HepG2 (cell line): ENCODE measurements around the gene APPBP2. TPM values are rescaled to one million over a fixed set of nuclear protein-coding genes. Genes with fewer than 3 reads are reported as not detected.

Experiments
- BCL6 ChIP-seq: IDR thresholded peaks from 2 replicates; pipeline ENCODE4 v1.6.1; 2016; ENCODE audit warnings: missing genetic modification reagents, missing compliant biosample characterization
- CREB1 ChIP-seq, 2 experiments: fragments of 450-650 bp in 1 of 2; IDR thresholded peaks; 2 replicates each; pipeline ENCODE4 v1.6.1; 2016 to 2017; ENCODE audit warnings: control low read depth in 1 of 2, mild to moderate bottlenecking in 1 of 2, missing compliant biosample characterization in 1 of 2, missing genetic modification characterization in 1 of 2
- ELF3 ChIP-seq: IDR thresholded peaks from 2 replicates; pipeline ENCODE4 v1.6.1; 2016; ENCODE audit warnings: missing genetic modification reagents, missing compliant biosample characterization
- GATAD2A ChIP-seq: IDR thresholded peaks from 2 replicates; pipeline ENCODE4 v1.6.1; 2016
- GMEB2 ChIP-seq: IDR thresholded peaks from 2 replicates; pipeline ENCODE4 v1.6.1; 2016; ENCODE audit warnings: missing biosample characterization, missing genetic modification reagents, low read depth
- ISX ChIP-seq: sonication (generic); formaldehyde crosslinking; conservative IDR thresholded peaks from 2 replicates; pipeline ENCODE4 v1.5.0; 2020; ENCODE audit warnings: missing genetic modification reagents
- KAT2B ChIP-seq: fragments of 150-350 bp; IDR thresholded peaks from 2 replicates; pipeline ENCODE4 v1.6.1; 2014; ENCODE audit warnings: low read depth, low read length, borderline replicate concordance
- KDM5A ChIP-seq: fragments of 200-600 bp; sonication (generic); IDR thresholded peaks from 2 replicates; pipeline ENCODE4 v1.7.0; 2018; ENCODE audit warnings: antibody characterized with exemption, mild to moderate bottlenecking, low read length, borderline replicate concordance
- KLF6 ChIP-seq: IDR thresholded peaks from 2 replicates; pipeline ENCODE4 v1.8.0; 2016; ENCODE audit warnings: missing biosample characterization, missing genetic modification reagents
- MXD4 ChIP-seq: IDR thresholded peaks from 2 replicates; pipeline ENCODE4 v1.6.1; 2016; ENCODE audit warnings: mild to moderate bottlenecking, missing biosample characterization, missing genetic modification reagents
- ONECUT2 ChIP-seq: sonication (generic); formaldehyde crosslinking; IDR thresholded peaks from 2 replicates; pipeline ENCODE4 v1.4.0; 2020; ENCODE audit warnings: missing genetic modification reagents
- POLR2AphosphoS2 ChIP-seq: IDR thresholded peaks from 2 replicates; pipeline ENCODE4 v1.6.1; 2011; ENCODE audit warnings: low read depth, low read length, improper control_type of control experiment
- TBP ChIP-seq: sonication (generic); formaldehyde crosslinking; IDR thresholded peaks from 2 replicates; pipeline ENCODE4 v1.5.0; 2020; ENCODE audit warnings: missing genetic modification reagents
- TP53 ChIP-seq: sonication (generic); formaldehyde crosslinking; conservative IDR thresholded peaks from 2 replicates; pipeline ENCODE4 v1.4.0; 2020; ENCODE audit warnings: missing genetic modification reagents
- ZMYM3 ChIP-seq: sonication (generic); formaldehyde crosslinking; IDR thresholded peaks from 2 replicates; pipeline ENCODE4 v1.5.1; 2020; ENCODE audit warnings: mild to moderate bottlenecking, missing genetic modification reagents
- ZNF501 ChIP-seq: sonication (generic); formaldehyde crosslinking; IDR thresholded peaks from 2 replicates; pipeline ENCODE4 v1.5.1; 2020; ENCODE audit warnings: mild to moderate bottlenecking, moderate library complexity, missing genetic modification reagents
- ZNF674 ChIP-seq: sonication (generic); formaldehyde crosslinking; IDR thresholded peaks from 2 replicates; pipeline ENCODE4 v1.5.0; 2020; ENCODE audit warnings: low read depth, mild to moderate bottlenecking, missing genetic modification reagents
- polyA plus RNA-seq, 8 experiments: library from polyadenylated mRNA; depleted of rRNA in 3 of 8; stranded (reverse) in 7 of 8; unstranded in 1 of 8; fragments of >200 nt; fragmentation: Illumina TruSeq in 4 of 8; extraction: Trizol in 4 of 8; gene quantifications; 2 replicates each; pipeline versions ENCODE4 v1.2.1 to v1.2.3, GENCODE V29; 2011 to 2016; ENCODE audit warnings: low read depth in 4 of 8, missing spikeins in 1 of 8, mixed read lengths in 1 of 8; ENCODE audit not compliant: insufficient read depth in 1 of 8
- total RNA-seq, 5 experiments: library from RNA; depleted of rRNA; stranded (reverse); fragments of >200 nt; fragmentation: Illumina TruSeq; extraction: Trizol; gene quantifications; 2 replicates each; pipeline ENCODE4 v1.2.3, GENCODE V29; 2016; ENCODE audit warnings: low read depth in 1 of 5
- TF ChIP-seq, protein P1 (sequence below): sonication (generic); formaldehyde crosslinking; IDR thresholded peaks from 2 replicates; pipeline ENCODE4 v1.5.1; 2020; ENCODE audit warnings: missing genetic modification reagents, mild to moderate bottlenecking, borderline replicate concordance
- TF ChIP-seq, protein P2 (sequence below): IDR thresholded peaks from 2 replicates; pipeline ENCODE4 v1.6.1; 2016; ENCODE audit warnings: missing genetic modification reagents, missing compliant biosample characterization
- TF ChIP-seq, protein P3 (sequence below): sonication (generic); formaldehyde crosslinking; conservative IDR thresholded peaks from 2 replicates; pipeline ENCODE4 v1.8.0; 2022; ENCODE audit warnings: low read depth, missing genetic modification reagents
- TF ChIP-seq, protein P4 (sequence below): sonication (generic); formaldehyde crosslinking; IDR thresholded peaks from 2 replicates; pipeline ENCODE4 v1.4.0; 2020; ENCODE audit warnings: missing genetic modification reagents

Gene APPBP2
- total and polyA plus RNA-seq, 2 of the 13 experiments (the other 11 are each of a cell fraction or from before 2014, with no cell fraction given), result 17.5 to 45.8 TPM

GRCh38 chr17:60525685-60526514, at the start of gene APPBP2 (continued):
- TF ChIP-seq ZNF674, result no peak
- TF ChIP-seq ZNF501, result peak; percentile 99
- no peak for TF ChIP-seq TBP (CRISPR knock-in tag)
- TF ChIP-seq ISX, result no peak
- peak; percentile 95 for TF ChIP-seq MXD4 (CRISPR knock-in tag)
- TF ChIP-seq ONECUT2, result no peak; the same call in 1 of the 2 replicates
- TF ChIP-seq ZMYM3 (CRISPR knock-in tag), result peak; percentile 83
- no peak for TF ChIP-seq POLR2AphosphoS2
- TF ChIP-seq, protein P1, sequence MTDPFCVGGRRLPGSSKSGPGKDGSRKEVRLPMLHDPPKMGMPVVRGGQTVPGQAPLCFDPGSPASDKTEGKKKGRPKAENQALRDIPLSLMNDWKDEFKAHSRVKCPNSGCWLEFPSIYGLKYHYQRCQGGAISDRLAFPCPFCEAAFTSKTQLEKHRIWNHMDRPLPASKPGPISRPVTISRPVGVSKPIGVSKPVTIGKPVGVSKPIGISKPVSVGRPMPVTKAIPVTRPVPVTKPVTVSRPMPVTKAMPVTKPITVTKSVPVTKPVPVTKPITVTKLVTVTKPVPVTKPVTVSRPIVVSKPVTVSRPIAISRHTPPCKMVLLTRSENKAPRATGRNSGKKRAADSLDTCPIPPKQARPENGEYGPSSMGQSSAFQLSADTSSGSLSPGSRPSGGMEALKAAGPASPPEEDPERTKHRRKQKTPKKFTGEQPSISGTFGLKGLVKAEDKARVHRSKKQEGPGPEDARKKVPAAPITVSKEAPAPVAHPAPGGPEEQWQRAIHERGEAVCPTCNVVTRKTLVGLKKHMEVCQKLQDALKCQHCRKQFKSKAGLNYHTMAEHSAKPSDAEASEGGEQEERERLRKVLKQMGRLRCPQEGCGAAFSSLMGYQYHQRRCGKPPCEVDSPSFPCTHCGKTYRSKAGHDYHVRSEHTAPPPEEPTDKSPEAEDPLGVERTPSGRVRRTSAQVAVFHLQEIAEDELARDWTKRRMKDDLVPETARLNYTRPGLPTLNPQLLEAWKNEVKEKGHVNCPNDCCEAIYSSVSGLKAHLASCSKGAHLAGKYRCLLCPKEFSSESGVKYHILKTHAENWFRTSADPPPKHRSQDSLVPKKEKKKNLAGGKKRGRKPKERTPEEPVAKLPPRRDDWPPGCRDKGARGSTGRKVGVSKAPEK (CRISPR knock-in tag), result no peak
- TF ChIP-seq KLF6 (CRISPR knock-in tag), result peak; percentile 97
- TF ChIP-seq, protein P2, sequence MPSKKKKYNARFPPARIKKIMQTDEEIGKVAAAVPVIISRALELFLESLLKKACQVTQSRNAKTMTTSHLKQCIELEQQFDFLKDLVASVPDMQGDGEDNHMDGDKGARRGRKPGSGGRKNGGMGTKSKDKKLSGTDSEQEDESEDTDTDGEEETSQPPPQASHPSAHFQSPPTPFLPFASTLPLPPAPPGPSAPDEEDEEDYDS, result peak; percentile 85
- no peak for TF ChIP-seq KAT2B
- TF ChIP-seq, protein P3, sequence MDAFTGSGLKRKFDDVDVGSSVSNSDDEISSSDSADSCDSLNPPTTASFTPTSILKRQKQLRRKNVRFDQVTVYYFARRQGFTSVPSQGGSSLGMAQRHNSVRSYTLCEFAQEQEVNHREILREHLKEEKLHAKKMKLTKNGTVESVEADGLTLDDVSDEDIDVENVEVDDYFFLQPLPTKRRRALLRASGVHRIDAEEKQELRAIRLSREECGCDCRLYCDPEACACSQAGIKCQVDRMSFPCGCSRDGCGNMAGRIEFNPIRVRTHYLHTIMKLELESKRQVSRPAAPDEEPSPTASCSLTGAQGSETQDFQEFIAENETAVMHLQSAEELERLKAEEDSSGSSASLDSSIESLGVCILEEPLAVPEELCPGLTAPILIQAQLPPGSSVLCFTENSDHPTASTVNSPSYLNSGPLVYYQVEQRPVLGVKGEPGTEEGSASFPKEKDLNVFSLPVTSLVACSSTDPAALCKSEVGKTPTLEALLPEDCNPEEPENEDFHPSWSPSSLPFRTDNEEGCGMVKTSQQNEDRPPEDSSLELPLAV, result no peak
- peak; percentile 73; the same call in 1 of the 2 replicates for TF ChIP-seq KDM5A
- peak; percentile 99 for TF ChIP-seq GMEB2 (CRISPR knock-in tag)
- peak; percentile 79 for TF ChIP-seq ELF3 (CRISPR knock-in tag)
- TF ChIP-seq BCL6 (CRISPR knock-in tag), result peak; percentile 75
- TF ChIP-seq, protein P4, sequence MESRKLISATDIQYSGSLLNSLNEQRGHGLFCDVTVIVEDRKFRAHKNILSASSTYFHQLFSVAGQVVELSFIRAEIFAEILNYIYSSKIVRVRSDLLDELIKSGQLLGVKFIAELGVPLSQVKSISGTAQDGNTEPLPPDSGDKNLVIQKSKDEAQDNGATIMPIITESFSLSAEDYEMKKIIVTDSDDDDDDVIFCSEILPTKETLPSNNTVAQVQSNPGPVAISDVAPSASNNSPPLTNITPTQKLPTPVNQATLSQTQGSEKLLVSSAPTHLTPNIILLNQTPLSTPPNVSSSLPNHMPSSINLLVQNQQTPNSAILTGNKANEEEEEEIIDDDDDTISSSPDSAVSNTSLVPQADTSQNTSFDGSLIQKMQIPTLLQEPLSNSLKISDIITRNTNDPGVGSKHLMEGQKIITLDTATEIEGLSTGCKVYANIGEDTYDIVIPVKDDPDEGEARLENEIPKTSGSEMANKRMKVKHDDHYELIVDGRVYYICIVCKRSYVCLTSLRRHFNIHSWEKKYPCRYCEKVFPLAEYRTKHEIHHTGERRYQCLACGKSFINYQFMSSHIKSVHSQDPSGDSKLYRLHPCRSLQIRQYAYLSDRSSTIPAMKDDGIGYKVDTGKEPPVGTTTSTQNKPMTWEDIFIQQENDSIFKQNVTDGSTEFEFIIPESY, result peak; percentile 59; the same call in 1 of the 2 replicates
- peak; percentile 97 for TF ChIP-seq CREB1 (IDR thresholded peaks at IDR 0.05)
- TF ChIP-seq CREB1 (CRISPR knock-in tag; IDR thresholded peaks at IDR 0.05), result peak; percentile 97
- peak; percentile 49 for TF ChIP-seq GATAD2A (CRISPR knock-in tag)
- TF ChIP-seq TP53 (CRISPR knock-in tag), result no peak; the same call in 1 of the 2 replicates
